ENCODE results near the gene CDIPT.
"Not testable (repeated sequence)": the region's sequence is repeated elsewhere in the genome, so short reads cannot be mapped to it uniquely, and the experiment has no call there.

CDIPT gene

DNA sequence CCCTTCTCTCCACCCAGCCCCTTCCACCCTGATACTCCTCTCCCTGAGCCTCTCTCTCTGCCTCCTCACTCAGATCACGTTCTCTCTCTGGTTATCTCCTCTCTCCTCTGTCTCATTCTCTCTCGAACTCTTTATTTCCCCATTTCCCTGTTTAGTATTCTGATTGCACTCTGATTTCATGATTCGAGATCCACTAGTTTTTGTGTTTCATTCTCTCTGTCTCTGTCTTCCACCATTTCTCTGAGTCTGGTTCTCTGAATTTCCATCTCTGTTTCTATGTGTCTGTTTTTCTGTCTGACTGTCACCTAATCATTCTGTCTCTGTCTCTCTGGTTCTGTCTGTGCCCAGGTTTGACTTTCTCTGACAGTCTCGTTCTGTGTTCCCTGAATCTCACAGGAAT lies 34.3 kb upstream of the CDIPT start:
- no peak overlapping the region for H3K4me3 ChIP-seq (ENCODE audit: low read depth, low read length)

DNA sequence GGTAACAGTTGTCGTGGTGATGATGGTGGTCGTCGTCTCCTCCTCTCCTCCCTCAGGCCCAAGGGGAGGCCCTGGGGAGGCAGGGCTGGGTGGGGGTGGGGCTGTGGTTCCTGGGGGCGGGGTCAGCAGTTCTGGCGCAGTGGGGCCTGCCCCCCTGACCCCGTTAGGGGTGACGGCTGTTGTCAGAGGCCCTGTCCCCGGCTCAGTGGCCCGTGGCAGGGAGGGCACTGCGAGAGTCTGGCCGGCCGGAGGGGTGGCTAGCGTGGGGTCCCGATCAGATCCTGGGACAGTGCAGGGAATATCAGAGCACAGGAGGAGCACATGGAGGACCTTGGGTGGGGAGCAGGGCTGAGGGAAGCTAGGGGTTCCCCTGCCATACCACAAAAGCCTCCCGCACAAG lies 33.8 kb upstream of the CDIPT start:
- H3K4me3 ChIP-seq (ENCODE audit: low read depth, low read length), result no peak overlapping the region

DNA sequence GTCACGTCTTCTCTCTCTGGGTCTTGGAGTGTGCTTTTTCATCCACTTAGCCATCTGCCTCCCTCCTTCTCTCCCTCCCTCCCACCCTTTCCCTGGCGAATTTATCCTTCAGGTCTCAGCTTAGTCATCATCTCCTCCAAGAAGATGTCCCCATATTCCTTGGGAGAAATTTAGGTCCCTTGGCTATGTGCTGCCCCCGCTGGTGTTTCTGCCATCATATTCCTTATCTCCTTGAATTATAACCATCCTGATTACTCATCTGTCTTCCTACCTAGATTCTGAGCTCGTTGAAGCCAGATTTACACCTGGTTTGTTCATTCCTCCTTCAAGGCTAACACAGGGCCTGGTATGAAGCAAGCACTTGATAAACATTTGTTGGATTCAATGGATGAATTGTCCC lies 31.3 kb upstream of the CDIPT start:
- no peak overlapping the region for H3K4me3 ChIP-seq (ENCODE audit: low read depth, low read length)

DNA sequence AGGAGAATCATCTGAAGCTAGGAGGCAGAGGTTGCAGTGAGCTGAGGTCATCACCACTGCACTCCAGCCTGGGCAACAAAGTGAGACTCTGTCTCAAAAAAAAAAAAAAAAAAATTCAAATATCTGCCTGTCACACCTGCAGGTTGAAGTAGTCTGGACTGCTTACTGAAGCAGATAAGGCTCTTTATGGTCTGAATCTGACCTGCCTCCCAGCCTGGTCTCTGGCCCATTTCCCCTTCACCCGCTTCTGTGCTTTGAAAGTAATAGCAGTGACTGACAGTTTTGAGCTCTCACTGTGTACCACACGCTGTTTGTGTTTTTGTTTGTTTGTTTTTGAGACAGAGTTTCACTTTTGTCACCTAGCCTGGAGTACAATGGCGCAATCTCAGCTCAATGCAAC lies 30.5 kb upstream of the CDIPT start:
- no peak overlapping the region for H3K4me3 ChIP-seq (ENCODE audit: low read depth, low read length)

DNA sequence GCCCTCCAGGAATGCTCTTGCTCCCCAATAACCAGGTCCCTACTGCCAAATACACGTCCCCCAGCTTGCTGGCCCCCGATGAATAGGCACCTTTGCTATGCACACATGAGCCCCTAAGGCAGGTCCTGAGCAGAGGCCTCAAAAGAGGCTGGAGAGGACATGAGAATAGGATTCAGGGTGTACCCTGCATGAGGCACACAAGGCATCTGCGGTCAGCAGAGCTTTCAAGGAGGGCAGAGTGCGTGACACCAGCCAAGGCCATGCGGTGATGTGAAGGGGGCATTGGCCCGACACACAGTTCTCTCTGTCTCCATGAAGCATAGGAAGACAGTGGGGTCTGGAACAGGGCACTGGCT lies 29.4 kb upstream of the CDIPT start:
- no peak overlapping the region for H3K4me3 ChIP-seq (ENCODE audit: low read depth, low read length)

DNA sequence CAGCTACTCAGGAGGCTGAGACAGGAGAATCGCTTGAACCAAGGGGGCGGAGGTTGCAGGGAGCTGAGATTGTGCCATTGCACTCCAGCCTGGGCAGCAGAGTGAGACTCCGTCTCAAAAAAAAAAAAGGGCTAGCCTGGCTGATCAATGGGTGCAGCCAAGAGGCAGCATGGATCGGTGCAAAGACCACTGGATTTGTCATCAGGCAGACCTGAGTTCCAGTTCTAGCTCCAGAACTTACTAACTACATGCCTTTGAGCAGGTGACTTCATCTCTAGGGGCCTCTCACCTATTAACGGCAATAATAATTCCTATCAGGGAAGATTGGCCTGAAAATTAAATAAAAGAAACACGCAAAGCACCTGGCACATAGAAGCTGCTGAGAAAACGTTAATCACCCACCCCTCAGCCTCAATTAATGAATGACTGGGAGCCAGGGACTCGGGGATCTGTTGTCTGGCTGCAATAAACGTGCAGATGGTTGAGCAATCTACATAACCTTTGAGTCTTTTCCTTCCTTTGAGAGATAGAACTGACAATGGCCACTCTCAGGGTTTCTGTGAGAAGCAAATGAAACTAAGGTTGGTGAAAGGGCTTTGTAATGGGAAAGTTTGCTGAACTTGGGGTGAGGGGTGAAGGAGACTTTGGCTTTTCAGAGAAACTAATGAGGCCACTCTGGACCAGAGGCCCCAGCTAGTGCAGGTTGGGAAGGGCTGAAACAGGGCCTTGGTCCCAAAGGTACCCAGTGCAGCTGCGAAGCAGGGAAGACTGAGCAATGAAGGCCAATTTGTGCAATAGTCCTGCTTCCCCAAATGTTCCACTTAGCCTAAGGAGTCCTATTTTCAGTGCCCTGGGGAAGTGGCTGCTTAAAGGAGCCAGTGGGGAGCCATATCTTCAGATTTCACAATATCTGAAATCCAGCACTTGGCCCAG lies 28.8 kb upstream of the CDIPT start:
- no peak overlapping the region for H3K4me3 ChIP-seq (ENCODE audit: low read depth, low read length)

DNA sequence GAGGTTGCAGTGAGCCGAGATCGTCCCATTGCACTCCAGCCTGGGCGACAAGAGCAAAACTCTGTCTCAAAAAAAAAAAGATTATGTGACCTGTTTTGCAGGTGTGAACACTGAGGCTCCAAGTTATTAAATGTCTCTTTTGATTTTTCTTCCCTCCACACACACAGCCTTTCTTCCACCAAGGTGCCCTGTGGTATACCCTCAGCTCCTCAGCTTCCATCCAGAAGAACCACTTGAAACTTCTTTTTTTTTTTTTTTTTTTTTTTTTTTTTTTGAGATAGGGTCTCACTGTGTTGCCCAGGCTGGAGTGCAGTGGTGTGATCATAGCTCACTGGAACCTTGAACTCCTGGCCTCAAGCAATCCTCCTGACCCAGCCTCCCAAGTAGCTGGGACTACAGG lies 26.3 kb upstream of the CDIPT start:
- not testable (repeated sequence) for H3K4me3 ChIP-seq (ENCODE audit: low read depth, low read length)

DNA sequence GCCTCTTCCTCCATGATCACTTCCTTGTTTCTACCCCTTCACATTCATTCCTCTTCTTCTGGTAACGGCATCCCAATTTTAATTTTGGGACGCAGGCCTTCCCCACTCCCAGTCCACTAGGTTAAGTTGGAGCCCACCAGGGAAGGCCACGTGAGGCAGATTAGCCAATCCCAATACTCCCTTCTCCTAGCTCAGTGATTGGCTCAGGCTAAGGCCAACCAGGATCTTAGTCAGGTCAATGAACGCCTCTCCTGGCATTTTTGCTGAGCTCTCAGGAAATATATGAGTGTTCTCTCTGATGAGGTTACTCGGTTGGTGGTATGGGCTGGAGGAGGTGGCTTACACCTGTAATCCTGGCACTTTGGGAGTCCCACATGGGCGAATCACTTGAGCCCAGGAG lies 21.0 kb upstream of the CDIPT start:
- no peak overlapping the region for H3K4me3 ChIP-seq (ENCODE audit: low read depth, low read length)

DNA sequence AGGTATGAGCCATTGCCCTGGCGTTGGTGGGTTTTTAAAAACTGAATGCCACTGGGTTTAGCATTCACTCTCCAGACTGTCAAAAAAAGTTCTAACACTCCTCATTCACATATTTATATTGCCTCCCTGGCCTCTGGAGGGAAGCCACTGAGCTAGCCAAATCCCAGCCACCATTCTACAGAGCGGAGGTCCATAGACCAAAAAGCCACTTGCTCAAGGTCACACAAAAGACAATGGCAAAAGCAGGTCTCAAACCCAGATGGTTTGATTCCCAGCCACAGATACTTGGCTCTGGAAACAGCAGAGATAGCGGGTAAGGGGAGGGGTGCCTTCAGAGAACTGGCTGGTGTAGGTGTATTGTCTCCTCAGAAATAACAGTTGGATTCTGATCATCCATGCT lies 18.0 kb upstream of the CDIPT start:
- H3K4me3 ChIP-seq (ENCODE audit: low read depth, low read length), result no peak overlapping the region

DNA sequence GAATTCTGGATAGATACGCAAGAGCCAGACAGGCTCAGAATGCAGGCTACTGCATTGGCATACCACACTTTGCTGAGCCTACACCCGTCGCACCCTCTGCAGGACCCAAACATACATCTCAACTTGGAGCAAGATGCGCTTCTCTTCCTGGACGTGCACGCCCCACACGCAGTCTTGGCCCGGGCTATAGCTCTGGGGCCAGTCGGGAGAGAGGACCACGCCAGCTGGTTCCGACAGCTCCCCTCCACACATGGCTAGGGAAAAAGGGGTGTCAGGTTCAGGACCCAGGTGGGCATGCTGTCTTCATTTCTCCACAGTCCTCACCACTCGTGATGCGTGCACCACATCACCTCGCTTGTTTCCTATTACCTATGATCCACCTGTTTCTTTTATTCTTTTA lies 15.1 kb upstream of the CDIPT start:
- H3K4me3 ChIP-seq (ENCODE audit: low read depth, low read length), result no peak overlapping the region

DNA sequence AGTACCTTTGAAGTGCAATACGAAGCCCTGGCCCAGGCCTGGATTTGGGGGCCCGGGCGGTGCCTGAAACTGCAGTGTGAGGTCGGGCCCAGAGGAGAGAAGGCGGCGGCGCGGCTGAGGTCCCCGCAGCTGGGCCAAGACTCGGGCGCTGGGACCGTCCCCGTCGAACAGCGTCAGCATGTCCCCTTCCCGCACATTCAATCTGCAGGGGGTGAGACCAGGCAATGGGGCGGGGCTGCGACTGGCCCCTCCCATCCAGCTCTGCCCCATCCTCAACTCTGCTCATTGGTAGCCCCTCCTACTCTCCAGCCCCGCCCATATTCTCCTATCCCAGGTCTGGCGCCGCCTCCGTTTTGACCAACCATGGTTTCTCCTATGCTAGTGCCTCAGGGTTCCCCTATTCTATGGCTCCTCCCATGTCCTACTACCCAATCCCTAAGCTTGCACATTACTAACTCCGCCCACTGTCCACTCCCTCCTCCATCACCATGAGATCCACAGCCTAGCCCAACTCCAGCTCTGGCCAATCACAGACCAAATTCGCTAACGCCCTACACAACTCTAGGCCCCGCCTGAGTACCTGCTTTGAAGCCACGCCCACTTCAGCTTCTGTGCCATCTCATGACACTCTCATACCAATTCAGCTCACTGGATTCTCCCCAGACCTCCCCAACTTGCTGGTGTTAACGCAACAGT lies 14.4 kb upstream of the CDIPT start:
- peak overlapping the region; percentile 35 for H3K4me3 ChIP-seq (ENCODE audit: low read depth, low read length)

DNA sequence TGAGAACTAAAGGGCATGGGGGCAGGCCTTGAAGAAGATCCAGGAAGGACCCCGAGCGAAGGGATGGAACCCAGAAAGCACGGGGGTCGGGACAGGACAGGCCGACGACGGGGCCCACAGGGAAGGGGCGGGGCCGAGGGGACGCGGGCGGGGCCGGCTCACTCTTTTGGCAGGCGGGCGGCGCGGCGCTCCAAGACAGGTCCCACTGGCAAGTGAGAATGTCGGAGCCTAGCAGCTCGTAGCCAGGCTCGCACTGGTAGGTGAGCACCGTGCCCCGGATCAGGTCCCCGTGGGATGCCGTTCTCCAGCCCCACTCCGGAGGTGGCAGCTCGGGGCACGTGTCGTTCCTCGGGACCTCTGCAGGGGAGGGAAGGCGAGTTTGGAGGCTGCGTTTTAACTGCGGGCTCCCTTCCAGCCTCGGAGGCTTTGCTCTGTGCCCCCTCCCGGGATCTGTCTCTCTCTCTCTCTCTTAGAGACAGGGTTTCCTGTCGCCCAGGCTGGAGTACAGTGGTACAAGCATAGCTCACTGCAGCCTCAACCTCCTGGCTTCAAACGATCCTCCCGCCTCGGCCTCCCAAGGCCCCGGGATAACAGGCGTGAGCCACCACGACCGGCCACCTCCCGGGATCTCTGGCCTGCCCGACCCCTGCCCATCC lies 13.7 kb upstream of the CDIPT start:
- H3K4me3 ChIP-seq (ENCODE audit: low read depth, low read length), result peak overlapping the region; percentile 35

DNA sequence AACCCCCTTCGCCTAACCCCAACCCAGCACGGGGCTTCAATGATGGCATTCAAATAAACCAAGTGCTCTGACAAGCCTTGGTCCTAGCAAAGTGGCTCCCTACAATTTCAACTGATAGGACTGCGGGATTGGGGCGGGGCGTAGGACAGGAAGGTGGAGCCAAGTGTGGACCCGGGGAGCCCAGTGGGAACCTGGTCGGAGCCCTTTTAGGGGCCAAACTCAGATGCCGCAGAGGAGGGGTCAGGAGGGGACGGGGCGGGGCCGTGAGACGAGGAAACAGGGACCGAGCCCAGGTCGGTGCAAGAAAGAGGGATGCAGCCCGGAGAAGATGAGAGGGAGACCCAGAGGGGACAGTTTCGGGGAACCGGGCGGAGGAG lies 13.2 kb upstream of the CDIPT start:
- H3K4me3 ChIP-seq (ENCODE audit: low read depth, low read length), result peak overlapping the region; percentile 35

DNA sequence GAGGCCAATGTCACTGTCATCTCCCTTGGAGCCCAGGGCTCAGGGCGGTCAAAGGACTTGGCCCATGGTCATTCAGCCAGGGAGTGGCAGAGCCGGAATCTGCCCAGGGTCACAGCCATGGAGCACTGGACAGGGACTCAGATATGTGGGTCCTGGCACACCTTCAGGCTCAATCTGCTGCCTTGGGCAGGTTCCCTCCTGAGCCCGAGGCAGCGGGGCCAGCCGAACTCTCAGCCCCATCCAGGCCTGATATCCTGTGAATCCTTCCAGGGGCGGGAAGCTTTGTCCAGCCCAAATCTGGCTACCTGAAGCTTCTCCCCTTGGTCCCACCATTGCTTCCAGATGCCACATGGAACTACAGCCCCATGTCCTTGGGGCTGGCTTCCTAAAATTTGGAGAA lies 12.2 kb upstream of the CDIPT start:
- no peak overlapping the region for H3K4me3 ChIP-seq (ENCODE audit: low read depth, low read length)

DNA sequence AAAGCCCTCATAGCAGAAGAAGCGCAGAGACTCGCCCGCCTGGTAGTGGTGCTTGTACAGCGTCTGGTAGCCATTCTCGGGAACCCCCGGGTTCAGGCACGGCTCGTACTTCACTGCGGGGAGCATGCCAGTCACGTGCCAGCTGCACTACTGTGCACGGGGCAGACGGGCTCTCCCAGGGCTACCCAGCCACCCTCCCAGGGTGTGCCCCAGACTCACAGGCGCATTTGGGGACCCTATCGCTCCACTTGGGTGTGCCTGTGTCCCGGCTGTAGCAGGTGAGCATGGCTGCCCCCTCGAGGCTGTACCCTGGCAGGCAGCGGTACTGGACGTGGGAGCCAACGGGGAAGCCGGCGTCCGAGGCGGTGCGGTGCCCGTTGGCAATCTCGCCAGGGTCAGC lies 10.3 kb upstream of the CDIPT start:
- H3K4me3 ChIP-seq (ENCODE audit: low read depth, low read length), result no peak overlapping the region

DNA sequence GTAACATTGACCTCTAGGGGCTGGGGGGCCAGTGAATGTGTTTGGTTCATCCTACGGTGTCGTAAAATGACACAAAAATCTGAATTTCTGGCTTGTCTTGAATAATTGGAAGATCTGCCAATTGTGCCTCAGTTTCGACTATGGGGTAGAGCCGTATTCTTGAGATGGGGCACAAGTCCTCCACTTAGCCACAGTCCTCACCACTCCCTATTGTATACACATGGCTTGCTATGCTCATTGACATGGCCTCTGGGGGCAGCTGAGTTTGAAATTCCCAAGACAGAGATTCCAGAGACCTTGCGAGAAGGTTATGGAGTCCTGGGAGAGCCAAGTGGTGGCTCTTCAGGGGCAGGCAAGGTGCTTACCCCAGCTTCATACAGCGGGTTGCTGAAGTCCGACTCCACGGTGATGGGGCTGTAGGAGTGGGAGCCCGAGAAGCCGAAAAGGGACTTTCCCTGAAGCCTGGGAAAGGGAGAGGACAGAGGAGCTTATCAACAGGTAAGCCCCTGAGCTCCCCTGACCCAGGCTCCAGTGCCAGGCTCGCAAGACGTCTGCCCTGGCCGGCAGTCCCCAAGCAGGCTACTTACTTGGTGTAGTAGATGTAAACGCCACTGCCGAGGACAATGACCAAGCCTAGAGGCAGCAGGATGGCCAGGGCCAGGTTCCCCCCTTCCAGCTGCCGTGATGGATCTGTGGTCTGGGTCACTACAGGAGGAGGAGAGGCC lies 9.0 kb upstream of the CDIPT start:
- H3K4me3 ChIP-seq (ENCODE audit: low read depth, low read length), result no peak overlapping the region

DNA sequence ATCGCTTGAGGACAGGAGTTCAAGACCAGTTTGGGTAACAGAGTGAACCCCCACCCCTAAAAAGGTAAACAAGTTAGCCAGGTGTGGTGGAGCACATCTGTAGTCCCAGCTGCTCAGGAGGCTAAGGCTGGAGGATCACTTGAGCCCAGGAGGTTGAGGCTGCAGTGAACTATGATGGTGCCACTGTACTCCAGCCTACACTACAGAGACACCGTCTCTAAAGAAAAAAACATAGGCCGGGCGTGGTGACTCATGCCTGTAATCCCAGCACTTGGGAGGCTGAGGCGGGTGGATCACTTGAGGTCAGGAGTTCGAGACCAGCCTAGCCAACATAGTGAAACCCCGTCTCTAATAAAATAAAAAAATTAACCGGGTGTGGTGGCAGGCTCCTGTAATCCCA lies 6.0 kb upstream of the CDIPT start:
- not testable (repeated sequence) for H3K4me3 ChIP-seq (ENCODE audit: low read depth, low read length)

DNA sequence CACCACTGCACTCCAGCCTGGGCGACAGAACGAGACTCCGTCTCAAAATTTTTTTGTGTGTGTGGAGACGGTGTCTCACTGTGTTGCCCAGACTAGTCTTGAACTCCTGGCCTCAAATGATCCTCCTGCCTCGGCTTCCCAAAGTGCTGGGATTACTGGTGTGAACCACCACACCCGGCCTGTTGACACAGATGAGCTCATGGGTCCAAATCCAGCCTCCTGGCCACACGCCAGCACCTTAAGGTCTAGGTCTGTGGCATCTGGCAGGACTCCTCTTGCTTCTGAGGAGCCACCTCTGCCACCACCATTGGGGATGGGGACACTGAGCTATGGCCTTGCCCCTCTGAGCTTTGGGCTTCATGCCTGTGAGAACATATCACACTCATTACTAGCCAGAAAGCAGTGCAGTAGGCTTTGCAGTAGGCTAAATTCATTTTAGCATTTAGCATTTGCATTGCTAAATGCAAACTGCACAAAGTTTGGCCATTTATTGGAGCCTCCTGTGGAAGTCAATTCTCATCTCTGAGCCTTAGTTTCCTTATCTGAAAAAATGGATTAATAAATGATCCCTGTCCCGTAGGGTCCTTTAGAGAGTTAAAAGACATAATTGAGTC lies 5.5 kb upstream of the CDIPT start:
- no peak overlapping the region for H3K4me3 ChIP-seq (ENCODE audit: low read depth, low read length)

DNA sequence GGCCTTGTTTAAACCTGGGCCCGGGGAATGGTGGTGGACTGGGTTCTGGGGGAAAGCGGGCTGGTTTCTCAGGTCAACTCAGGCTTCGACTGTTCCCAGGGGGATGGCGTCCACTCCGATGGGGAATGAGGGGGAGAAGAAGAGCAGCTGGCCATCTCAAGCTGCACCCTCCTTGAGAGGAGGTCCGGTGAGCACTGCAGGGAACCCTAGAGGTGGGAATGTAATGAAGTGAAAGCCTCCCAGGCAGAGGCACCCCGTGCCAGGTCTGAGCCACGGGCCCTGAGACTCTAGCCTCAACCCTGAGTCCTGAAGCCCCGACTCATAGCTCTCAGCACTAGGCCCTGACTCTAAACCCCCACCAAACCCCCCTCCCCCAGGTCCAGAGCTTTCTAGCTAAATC lies 1.2 kb upstream of the CDIPT start:
- no peak overlapping the region for H3K4me3 ChIP-seq (ENCODE audit: low read depth, low read length)

DNA sequence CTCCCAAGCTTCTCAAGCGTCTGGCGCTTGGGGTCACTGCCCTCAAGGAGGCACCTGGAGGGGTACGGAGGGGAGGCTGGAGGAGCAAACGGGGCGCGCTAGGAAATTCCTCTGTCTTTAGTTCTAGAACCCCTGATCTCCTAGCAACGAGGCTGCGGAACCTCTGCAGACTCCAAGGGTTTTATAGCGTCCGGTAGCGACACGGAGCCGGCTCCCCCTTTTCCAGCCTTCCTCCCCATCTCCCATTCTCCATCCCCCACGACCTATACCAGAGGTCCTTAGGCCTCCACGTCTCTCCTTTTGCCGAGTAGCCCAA lies 601 bp upstream of the CDIPT start:
- no peak overlapping the region for H3K4me3 ChIP-seq (ENCODE audit: low read depth, low read length)

DNA sequence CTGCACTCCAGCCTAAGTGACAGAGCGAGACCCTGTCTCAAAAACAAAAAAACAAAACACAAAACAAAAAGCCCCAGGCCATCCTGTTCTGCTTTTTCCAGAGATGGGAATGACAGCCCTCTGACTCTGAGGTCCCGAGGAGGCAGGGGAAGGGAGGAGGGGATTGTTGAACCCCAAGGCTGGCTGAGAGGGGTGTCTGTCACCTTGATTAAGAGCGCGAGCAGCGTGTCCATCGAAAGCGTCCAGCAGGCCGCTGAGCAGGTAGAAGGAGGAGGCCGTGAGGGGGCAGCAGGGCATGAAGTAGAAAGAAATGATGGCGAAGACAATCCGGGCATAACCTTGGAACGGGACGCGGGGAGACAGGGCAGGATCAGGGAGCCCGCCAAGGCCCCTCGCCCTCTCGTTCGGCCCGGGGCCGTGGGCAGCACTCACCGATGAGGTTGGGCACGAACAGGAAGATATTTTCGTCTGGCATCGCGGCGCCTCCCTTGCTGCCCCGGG lies 593 bp downstream of the CDIPT start:
- peak overlapping the region; percentile 84 for H3K4me3 ChIP-seq (ENCODE audit: low read depth, low read length)
